H1 (cell line): ENCODE measurements around the gene PRSS12. TPM values are rescaled to one million over a fixed set of nuclear protein-coding genes. Genes with fewer than 3 reads are reported as not detected.

ENCODE experiments used
- BRCA1 ChIP-seq: IDR thresholded peaks from 2 replicates; pipeline ENCODE4 v1.6.1; 2012; ENCODE audit warnings: low read depth, low read length, improper control_type of control experiment
- HDAC2 ChIP-seq, 2 experiments: fragments of 300-600 bp in 1 of 2; sonication (generic) in 1 of 2; IDR thresholded peaks; 2 replicates each; pipeline ENCODE4 v1.6.1; 2011 to 2012; ENCODE audit warnings: low read depth in 2 of 2, low read length in 2 of 2, mild to moderate bottlenecking in 2 of 2, moderate library complexity in 2 of 2, borderline replicate concordance in 1 of 2, inconsistent platforms in 1 of 2
- HDAC6 ChIP-seq: IDR thresholded peaks from one replicate; pipeline ENCODE4 v1.7.1; 2012; ENCODE audit warnings: low read depth, mild to moderate bottlenecking, inconsistent platforms, low read length, moderate library complexity
- JUND ChIP-seq: IDR thresholded peaks from 2 replicates; pipeline ENCODE4 v1.6.1; 2011; ENCODE audit warnings: mild to moderate bottlenecking, improper control_type of control experiment, low read length
- KDM1A ChIP-seq: fragments of 200-600, 300-600 bp; sonication (generic); IDR thresholded peaks from 2 replicates; pipeline ENCODE4 v1.7.1; 2016; ENCODE audit warnings: mild to moderate bottlenecking, low read length, borderline replicate concordance
- MAFK ChIP-seq: IDR thresholded peaks from 2 replicates; pipeline ENCODE4 v1.6.1; 2012; ENCODE audit warnings: low read depth, mild to moderate bottlenecking, improper control_type of control experiment, low read length
- PHF8 ChIP-seq: fragments of 200-600 bp; sonication (generic); conservative IDR thresholded peaks from 2 replicates; pipeline ENCODE4 v1.7.1; 2012; ENCODE audit warnings: low read depth, mild to moderate bottlenecking, inconsistent platforms, low read length, moderate library complexity
- SIX5 ChIP-seq: IDR thresholded peaks from 2 replicates; pipeline ENCODE4 v1.6.1; 2011; ENCODE audit warnings: mild to moderate bottlenecking, low read depth, low read length
- polyA plus RNA-seq, 7 experiments: library from polyadenylated mRNA; depleted of rRNA in 3 of 7; stranded (reverse) in 5 of 7; unstranded in 2 of 7; fragments of >200 nt in 5 of 7; fragments of 200-250 nt in 2 of 7; gene quantifications; 1 replicate in 5 of 7; 2 replicates in 1 of 7; 4 replicates in 1 of 7; pipeline versions ENCODE4 v1.2.1 to v1.2.3, GENCODE V29; 2011 to 2013; ENCODE audit warnings: missing spikeins in 2 of 7, mixed read lengths in 2 of 7
- total RNA-seq: library from RNA; stranded (reverse); fragmentation: NEBNext Ultra II Directional; extraction: Animal tissue kit (Norgen Biotek cat#: 25700); gene quantifications from 2 replicates; pipeline ENCODE4 v1.2.1, GENCODE V29; 2021
- TF ChIP-seq, protein P1 (sequence below): fragments of 300-600 bp; sonication (generic); IDR thresholded peaks from 2 replicates; pipeline ENCODE4 v1.7.1; 2012; ENCODE audit warnings: low read length, moderate library complexity, mild to moderate bottlenecking, inconsistent platforms; ENCODE audit not compliant: insufficient replicate concordance

Gene PRSS12
- total and polyA plus RNA-seq, 2 of the 8 experiments (the other 6 are each of a cell fraction or from before 2014, with no cell fraction given), result 2.6 to 9.3 TPM

DNA sequence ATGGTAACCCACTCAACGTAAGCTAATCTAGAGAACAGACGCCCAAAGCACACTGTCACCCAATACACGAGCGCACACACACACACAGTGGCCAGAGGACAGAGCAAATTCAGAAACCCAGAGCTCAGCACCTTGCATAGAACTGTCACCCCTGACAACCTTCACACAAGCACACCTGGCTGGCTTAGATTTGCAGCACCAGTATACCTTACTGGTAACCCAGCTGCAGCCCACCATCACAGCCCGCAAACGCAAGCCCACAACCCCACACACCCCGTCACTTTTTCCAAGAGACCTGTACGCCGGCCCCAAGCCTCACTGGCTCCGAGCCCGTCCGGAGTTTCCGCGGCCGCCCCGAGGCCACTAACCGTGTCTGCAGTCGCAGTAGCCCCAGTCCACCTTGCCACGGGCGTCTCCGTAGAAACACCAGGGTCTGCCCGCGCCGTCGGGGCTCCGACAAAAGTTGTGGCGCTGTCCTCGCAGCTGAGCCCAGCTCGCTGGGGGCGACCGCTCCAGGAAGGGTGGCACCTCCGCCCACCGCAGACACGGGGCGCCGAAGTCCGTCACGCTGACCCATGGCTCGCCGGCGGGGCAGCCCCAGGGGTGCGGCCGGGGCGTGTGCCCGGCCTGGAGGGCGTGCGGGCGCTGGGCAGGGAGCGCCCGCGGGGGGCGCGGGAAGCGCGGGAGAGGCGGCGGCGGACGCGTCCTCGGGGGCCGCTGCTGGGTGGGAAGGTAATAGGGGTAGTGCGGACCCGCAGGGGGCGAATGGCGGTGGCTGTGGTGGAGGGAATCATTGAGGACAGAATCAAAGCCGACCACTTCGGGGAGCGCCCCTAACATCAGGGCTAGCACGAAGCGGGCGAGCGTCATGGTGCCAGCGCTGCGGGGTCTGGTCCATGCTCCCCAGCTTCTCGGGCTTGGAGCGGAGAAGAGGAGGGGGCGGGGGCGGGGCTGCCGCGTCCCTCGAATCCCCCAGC, 664 bp downstream of the PRSS12 start (continued):
- TF ChIP-seq, protein P1, sequence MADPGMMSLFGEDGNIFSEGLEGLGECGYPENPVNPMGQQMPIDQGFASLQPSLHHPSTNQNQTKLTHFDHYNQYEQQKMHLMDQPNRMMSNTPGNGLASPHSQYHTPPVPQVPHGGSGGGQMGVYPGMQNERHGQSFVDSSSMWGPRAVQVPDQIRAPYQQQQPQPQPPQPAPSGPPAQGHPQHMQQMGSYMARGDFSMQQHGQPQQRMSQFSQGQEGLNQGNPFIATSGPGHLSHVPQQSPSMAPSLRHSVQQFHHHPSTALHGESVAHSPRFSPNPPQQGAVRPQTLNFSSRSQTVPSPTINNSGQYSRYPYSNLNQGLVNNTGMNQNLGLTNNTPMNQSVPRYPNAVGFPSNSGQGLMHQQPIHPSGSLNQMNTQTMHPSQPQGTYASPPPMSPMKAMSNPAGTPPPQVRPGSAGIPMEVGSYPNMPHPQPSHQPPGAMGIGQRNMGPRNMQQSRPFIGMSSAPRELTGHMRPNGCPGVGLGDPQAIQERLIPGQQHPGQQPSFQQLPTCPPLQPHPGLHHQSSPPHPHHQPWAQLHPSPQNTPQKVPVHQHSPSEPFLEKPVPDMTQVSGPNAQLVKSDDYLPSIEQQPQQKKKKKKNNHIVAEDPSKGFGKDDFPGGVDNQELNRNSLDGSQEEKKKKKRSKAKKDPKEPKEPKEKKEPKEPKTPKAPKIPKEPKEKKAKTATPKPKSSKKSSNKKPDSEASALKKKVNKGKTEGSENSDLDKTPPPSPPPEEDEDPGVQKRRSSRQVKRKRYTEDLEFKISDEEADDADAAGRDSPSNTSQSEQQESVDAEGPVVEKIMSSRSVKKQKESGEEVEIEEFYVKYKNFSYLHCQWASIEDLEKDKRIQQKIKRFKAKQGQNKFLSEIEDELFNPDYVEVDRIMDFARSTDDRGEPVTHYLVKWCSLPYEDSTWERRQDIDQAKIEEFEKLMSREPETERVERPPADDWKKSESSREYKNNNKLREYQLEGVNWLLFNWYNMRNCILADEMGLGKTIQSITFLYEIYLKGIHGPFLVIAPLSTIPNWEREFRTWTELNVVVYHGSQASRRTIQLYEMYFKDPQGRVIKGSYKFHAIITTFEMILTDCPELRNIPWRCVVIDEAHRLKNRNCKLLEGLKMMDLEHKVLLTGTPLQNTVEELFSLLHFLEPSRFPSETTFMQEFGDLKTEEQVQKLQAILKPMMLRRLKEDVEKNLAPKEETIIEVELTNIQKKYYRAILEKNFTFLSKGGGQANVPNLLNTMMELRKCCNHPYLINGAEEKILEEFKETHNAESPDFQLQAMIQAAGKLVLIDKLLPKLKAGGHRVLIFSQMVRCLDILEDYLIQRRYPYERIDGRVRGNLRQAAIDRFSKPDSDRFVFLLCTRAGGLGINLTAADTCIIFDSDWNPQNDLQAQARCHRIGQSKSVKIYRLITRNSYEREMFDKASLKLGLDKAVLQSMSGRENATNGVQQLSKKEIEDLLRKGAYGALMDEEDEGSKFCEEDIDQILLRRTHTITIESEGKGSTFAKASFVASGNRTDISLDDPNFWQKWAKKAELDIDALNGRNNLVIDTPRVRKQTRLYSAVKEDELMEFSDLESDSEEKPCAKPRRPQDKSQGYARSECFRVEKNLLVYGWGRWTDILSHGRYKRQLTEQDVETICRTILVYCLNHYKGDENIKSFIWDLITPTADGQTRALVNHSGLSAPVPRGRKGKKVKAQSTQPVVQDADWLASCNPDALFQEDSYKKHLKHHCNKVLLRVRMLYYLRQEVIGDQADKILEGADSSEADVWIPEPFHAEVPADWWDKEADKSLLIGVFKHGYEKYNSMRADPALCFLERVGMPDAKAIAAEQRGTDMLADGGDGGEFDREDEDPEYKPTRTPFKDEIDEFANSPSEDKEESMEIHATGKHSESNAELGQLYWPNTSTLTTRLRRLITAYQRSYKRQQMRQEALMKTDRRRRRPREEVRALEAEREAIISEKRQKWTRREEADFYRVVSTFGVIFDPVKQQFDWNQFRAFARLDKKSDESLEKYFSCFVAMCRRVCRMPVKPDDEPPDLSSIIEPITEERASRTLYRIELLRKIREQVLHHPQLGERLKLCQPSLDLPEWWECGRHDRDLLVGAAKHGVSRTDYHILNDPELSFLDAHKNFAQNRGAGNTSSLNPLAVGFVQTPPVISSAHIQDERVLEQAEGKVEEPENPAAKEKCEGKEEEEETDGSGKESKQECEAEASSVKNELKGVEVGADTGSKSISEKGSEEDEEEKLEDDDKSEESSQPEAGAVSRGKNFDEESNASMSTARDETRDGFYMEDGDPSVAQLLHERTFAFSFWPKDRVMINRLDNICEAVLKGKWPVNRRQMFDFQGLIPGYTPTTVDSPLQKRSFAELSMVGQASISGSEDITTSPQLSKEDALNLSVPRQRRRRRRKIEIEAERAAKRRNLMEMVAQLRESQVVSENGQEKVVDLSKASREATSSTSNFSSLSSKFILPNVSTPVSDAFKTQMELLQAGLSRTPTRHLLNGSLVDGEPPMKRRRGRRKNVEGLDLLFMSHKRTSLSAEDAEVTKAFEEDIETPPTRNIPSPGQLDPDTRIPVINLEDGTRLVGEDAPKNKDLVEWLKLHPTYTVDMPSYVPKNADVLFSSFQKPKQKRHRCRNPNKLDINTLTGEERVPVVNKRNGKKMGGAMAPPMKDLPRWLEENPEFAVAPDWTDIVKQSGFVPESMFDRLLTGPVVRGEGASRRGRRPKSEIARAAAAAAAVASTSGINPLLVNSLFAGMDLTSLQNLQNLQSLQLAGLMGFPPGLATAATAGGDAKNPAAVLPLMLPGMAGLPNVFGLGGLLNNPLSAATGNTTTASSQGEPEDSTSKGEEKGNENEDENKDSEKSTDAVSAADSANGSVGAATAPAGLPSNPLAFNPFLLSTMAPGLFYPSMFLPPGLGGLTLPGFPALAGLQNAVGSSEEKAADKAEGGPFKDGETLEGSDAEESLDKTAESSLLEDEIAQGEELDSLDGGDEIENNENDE, result no peak
- TF ChIP-seq SIX5, result no peak
- no peak for TF ChIP-seq JUND
- TF ChIP-seq PHF8, result peak; percentile 40; the same call in 1 of the 2 replicates
- TF ChIP-seq HDAC2 (IDR thresholded peaks at IDR 0.05; ENCODE audit: borderline replicate concordance in 1 of 2, low read depth in 2 of 2, low read length in 2 of 2), result 0 out of 4 replicates have a peak, but pooled peaks of 1 of the 2 experiments have one; percentile 9
- no peak for TF ChIP-seq BRCA1
- no peak for TF ChIP-seq HDAC6
- no peak for TF ChIP-seq MAFK
- TF ChIP-seq KDM1A, result no peak
